Coronary artery (tissue), 2 donors: ENCODE measurements around the gene IGF2.

Source experiments
- DNase-seq: peaks from one replicate; pipeline ENCODE4 v3.0.0-alpha.2; 2017; ENCODE audit warnings: low spot score
- H3K27ac ChIP-seq, 2 donors: fragments of 200-600 bp; sonication (generic); one replicate each; pipeline ENCODE4 v1.5.1; 2016 to 2019
- H3K4me3 ChIP-seq: fragments of 200-600 bp; sonication (generic); 2 replicates; pipeline ENCODE4 v1.5.1; 2016; ENCODE audit warnings: mild to moderate bottlenecking, moderate library complexity
- TF ChIP-seq, protein P1 (sequence below): fragments of 200-600 bp; sonication (generic); IDR thresholded peaks from one replicate; pipeline ENCODE4 v1.5.1; 2019; ENCODE audit warnings: antibody characterized with exemption

IGF2 gene

DNA sequence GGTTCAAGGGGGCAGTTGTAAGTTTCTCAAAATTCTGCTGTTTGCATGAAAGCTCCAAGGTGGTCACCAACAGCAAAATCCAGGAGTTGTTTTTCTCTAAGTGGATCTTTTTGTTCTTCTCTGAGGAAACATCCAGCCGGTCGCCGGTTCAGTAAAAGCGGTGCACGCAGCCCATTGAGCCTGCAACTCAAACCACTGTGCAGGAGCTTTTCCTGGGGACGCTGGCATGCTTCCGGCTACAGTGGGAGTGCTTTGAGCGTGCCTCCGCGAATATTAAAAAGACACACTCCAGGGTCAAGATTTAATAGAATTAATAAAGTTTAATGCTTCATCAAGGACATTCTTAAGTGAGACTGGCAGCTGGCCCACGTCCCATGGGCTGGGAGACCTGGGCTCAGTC, 25.4 kb downstream of the IGF2 start:
- no peak overlapping the region for H3K4me3 ChIP-seq
- TF ChIP-seq, protein P1, sequence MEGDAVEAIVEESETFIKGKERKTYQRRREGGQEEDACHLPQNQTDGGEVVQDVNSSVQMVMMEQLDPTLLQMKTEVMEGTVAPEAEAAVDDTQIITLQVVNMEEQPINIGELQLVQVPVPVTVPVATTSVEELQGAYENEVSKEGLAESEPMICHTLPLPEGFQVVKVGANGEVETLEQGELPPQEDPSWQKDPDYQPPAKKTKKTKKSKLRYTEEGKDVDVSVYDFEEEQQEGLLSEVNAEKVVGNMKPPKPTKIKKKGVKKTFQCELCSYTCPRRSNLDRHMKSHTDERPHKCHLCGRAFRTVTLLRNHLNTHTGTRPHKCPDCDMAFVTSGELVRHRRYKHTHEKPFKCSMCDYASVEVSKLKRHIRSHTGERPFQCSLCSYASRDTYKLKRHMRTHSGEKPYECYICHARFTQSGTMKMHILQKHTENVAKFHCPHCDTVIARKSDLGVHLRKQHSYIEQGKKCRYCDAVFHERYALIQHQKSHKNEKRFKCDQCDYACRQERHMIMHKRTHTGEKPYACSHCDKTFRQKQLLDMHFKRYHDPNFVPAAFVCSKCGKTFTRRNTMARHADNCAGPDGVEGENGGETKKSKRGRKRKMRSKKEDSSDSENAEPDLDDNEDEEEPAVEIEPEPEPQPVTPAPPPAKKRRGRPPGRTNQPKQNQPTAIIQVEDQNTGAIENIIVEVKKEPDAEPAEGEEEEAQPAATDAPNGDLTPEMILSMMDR = no peak

DNA sequence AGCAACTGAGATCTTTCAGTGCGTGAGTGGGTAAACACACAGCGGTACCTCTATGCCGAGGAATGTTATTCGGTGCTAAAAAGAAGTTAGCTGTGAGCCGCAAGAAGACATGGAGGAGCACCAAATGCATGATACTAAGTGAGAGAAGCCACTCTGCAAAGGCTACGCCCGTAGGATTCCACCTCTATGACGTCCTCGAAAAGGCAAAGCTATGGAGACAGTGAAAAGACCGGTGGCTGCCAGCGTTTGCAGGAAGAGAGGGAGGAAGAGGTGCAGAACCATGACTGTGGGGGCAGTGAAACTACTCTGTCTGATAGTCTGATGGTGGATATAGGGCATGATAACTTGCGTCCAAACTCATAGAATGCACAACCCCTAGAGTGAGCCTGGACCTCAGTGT, 28.7 kb downstream of the IGF2 start:
- TF ChIP-seq, protein P1 = no peak
- DNase-seq = no peak
- Histone ChIP-seq H3K4me3 (no peak overlapping the region), H3K27ac (no peak overlapping the region)

More for the DNA sequence above, 25.4 kb downstream of the IGF2 start:
- DNase-seq = no peak
- no peak overlapping the region for H3K27ac ChIP-seq

DNA sequence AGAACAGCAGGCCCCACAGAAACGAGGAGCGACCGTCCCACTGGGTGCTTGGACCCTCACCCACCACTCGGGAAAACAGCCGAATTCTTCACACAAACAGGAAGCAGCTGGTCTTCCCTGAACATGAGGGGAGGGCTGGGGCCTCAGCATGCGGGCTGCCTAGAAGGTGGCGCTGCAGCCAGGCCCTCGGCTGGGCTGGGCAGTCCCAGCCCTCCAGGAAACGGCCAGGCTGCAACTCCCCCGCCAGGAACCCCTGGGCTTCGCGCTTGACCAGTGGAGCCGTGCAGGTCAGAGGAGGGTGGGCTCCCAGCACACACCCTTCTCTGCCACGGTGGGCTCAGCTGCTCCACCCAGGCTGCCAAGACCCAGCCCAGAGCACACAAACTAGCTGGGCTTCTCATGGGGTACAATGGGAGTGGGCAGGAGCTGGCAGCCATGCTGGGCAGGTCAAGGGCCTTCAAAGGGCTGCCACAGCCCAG, 29.6 kb downstream of the IGF2 start:
- no peak overlapping the region for H3K27ac ChIP-seq
- H3K4me3 ChIP-seq = no peak overlapping the region
- TF ChIP-seq, protein P1 = no peak
- DNase-seq = no peak

DNA sequence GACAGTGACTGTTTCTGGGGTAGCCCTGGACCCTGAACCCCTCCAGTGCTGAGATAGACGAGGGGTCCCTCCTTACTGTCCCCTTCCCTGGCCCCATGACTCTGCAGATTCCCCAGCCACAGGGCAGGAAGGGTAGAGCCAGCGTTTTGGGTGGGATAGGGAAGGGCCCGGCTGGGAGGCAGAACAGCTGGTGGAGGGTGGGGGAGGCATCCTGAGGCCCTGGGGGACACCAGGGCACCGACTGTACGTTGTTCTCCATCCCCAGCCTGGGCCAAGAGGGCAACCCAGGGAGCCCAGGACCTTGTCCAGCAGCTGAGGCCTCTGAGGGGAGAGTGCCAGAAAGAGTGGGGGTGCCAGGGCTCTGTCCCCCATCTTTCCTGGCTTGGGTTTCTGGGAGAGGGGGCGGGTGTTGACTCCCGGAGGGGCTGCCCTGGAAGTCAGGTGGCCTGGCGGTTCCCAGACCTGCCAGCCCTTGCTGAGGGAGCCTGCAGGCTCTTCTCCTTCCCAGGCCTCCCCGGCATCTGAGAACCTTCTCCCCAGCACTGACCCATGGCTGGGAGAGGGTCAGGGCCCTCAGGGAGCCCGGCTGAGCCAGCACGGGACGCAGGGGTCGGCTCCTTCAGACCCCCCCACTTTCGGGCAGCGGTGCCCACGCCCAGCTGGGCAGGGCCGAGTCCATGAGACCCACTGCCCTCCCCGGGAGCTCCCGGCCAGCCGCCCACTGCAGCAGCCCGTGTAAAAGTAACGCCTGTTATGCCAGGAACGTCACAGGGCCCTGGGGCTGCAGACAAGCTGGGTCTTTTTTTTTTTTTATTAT, 30.3 kb downstream of the IGF2 start:
- Histone ChIP-seq H3K27ac (no peak overlapping the region), H3K4me3 (no peak overlapping the region)
- TF ChIP-seq, protein P1 = no peak
- DNase-seq = no peak

DNA sequence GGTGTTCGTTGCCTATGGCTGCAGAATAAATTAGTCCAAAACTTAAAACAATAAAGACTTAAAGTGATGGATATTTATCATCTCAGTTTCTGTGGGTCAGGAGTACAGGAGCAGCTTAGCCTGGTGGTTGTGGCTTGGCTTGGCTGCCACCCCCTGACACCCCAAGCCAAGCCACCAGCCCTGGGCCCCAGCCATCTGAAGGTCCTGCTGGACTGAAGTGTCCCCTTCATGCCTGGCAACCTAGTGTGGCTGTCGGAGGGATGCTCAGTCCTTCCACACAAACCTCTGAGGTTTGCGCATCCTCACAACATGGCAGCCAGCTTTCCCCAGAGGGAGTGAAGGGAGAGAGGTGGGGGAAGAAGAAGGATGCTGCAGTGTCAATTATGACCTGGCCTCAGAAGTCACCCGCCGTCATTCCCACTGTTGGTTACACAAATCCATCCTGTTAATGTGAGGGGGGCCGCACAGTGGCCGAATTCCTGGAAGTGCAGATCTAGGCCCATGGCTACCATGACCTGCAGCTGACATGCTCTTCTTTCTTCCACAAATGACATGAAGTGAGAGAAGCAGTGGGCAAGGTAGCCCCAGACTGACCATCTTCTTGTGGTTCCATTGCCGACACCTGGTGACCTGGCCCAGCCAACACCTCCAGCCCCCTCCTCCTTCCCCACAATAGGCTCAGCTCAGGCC, 31.1 kb downstream of the IGF2 start:
- TF ChIP-seq, protein P1 = no peak
- DNase-seq = no peak
- Histone ChIP-seq H3K4me3 (no peak overlapping the region), H3K27ac (no peak overlapping the region)

DNA sequence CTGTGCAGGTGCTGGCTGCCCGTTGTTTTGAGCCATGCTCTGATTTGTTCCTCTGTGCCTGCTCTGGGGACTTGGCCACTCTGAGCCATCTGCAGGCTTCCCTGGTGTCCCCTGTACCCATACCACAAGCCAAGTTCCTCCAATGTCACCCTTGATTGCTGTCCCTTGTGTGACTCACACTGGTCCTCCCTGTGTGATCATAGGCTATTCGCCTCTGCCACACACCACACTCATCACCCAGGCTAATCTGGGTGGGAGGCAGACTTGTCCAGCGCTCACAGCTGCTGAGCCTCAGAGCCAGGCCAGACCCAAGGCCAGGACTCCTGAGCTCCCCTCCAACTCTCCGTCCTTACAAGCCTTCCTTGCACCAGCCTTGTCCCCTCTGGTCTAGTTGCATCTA, 31.7 kb downstream of the IGF2 start:
- H3K4me3 ChIP-seq = no peak overlapping the region
- no peak for DNase-seq
- TF ChIP-seq, protein P1 = no peak

More for the DNA sequence above, 31.7 kb downstream of the IGF2 start:
- H3K27ac ChIP-seq = no peak overlapping the region
